Testis (tissue), 3 donors: ENCODE data around the gene SEMA3C. TPM values are rescaled to one million over a fixed set of nuclear protein-coding genes. Genes with fewer than 3 reads are reported as not detected.

Experiments used
- DNase-seq: peaks from one replicate; pipeline ENCODE4 v3.0.0-alpha.2; 2019
- H3K27ac ChIP-seq, 2 donors: fragments of 200-600 bp; sonication (generic); one replicate each; pipeline ENCODE4 v1.5.1; 2019
- H3K27me3 ChIP-seq: fragments of 200-600 bp; sonication (generic); one replicate; pipeline ENCODE4 v1.5.1; 2019
- H3K36me3 ChIP-seq: fragments of 200-600 bp; sonication (generic); one replicate; pipeline ENCODE4 v1.5.1; 2017; ENCODE audit warnings: low read depth; ENCODE audit errors: missing control alignments
- H3K4me1 ChIP-seq: fragments of 200-600 bp; sonication (generic); one replicate; pipeline ENCODE4 v1.5.1; 2019
- H3K4me3 ChIP-seq, 2 donors: fragments of 200-600 bp; sonication (generic); one replicate each; pipeline ENCODE4 v1.5.1; 2017 to 2019
- H3K9me3 ChIP-seq: fragments of 200-600 bp; sonication (generic); one replicate; pipeline ENCODE4 v1.5.1; 2017
- CTCF ChIP-seq, 3 experiments: fragments of 450-650 bp in 2 of 3; fragments of 200-600 bp in 1 of 3; sonication (generic) in 1 of 3; IDR thresholded peaks; one replicate each; pipeline ENCODE4 v1.5.1; 2016 to 2019; ENCODE audit warnings: antibody characterized with exemption in 3 of 3, mild to moderate bottlenecking in 2 of 3, moderate library complexity in 1 of 3
- POLR2A ChIP-seq: fragments of 450-650 bp; IDR thresholded peaks from one replicate; pipeline ENCODE4 v1.6.1; 2017; ENCODE audit warnings: antibody characterized with exemption, mild to moderate bottlenecking, moderate library complexity
- WGBS, 2 donors: methylation state at CpG; one replicate each; pipeline ENCODE4 v1.1.5; 2018; 5-methylcytosine and 5-hydroxymethylcytosine counted together
- intact Hi-C: fragments of 100-400 bp; cut with DNase I; formaldehyde crosslinking; loops from one replicate; pipeline ENCODE4 v1.15.1; 2023; ENCODE audit warnings: low total_unique reads
- polyA plus RNA-seq: library from polyadenylated mRNA; stranded (reverse); fragments of 350-450 nt; fragmentation: Illumina TruSeq; extraction: RNeasy Lipid Tissue Mini Kit (QIAGEN cat#74804); gene quantifications from one replicate; pipeline ENCODE4 v1.2.3, GENCODE V29; 2014; ENCODE audit warnings: low read depth, low replicate concordance; ENCODE audit not compliant: insufficient read depth
- total RNA-seq, 2 donors: library from RNA; depleted of rRNA; stranded (reverse); fragments of >200 nt; gene quantifications; one replicate each; pipeline ENCODE4 v1.2.3, GENCODE V29; 2016

Gene SEMA3C
- total and polyA plus RNA-seq, 3 donors from 2014 or later, result 23.1 to 113 (median 78.8) TPM

GRCh38 chr7:80879849-80880248 lies 39.0 kb downstream of the SEMA3C start:
- no peak for DNase-seq
- Histone ChIP-seq H3K9me3 (no peaks in the 10 kb centered on the region), H3K4me3 (no peak overlapping the region), H3K27ac (no peak overlapping the region), H3K36me3 (no peaks in the 10 kb centered on the region), H3K4me1 (no peaks in the 10 kb centered on the region), H3K27me3 (no peaks in the 10 kb centered on the region)
- no peak for TF ChIP-seq CTCF (IDR thresholded peaks at IDR 0.05)
- TF ChIP-seq POLR2A, result no peak
- intact Hi-C loops, result no loop called here
- WGBS, 2 donors, result 92 to 95% methylated on average over 5 of the region's 5 CpGs

- TF ChIP-seq CTCF (IDR thresholded peaks at IDR 0.05) (no peak), POLR2A (no peak)
- Histone ChIP-seq H3K4me3 (no peak overlapping the region), H3K27me3 (no peaks in the 10 kb centered on the region), H3K9me3 (no peaks in the 10 kb centered on the region), H3K4me1 (no peaks in the 10 kb centered on the region), H3K36me3 (no peaks in the 10 kb centered on the region), H3K27ac (no peak overlapping the region)
- 83 to 86% methylated on average over 5 of the region's 5 CpGs for WGBS, 2 donors
- DNase-seq, result no peak
- intact Hi-C loops, result no loop called here
Observed at GRCh38 chr7:80876894-80877414, 41.9 kb downstream of the SEMA3C start.

- no peak overlapping the region for H3K27ac ChIP-seq
- no peaks in the 10 kb centered on the region for H3K4me1 ChIP-seq
- TF ChIP-seq POLR2A (no peak), CTCF (IDR thresholded peaks at IDR 0.05) (no peak)
- no peaks in the 10 kb centered on the region for H3K36me3 ChIP-seq
- DNase-seq, result no peak
- H3K4me3 ChIP-seq, result no peak overlapping the region
- no peaks in the 10 kb centered on the region for H3K27me3 ChIP-seq
- WGBS, 2 donors, result 84 to 89% methylated on average over 9 of the region's 9 CpGs
- intact Hi-C loops, result no loop called here
- no peaks in the 10 kb centered on the region for H3K9me3 ChIP-seq
Observed at GRCh38 chr7:80875537-80876120, 43.2 kb downstream of the SEMA3C start.

GRCh38 chr7:80873140-80873539 lies 45.7 kb downstream of the SEMA3C start:
- 86 to 92% methylated on average over 5 of the region's 5 CpGs for WGBS, 2 donors
- no peaks in the 10 kb centered on the region for H3K27me3 ChIP-seq
- intact Hi-C loops, result no loop called here
- no peak overlapping the region for H3K4me3 ChIP-seq
- H3K9me3 ChIP-seq, result no peaks in the 10 kb centered on the region
- H3K36me3 ChIP-seq, result no peaks in the 10 kb centered on the region
- TF ChIP-seq CTCF (IDR thresholded peaks at IDR 0.05) (no peak), POLR2A (no peak)
- no peaks in the 10 kb centered on the region for H3K4me1 ChIP-seq
- H3K27ac ChIP-seq, result no peak overlapping the region
- no peak for DNase-seq

GRCh38 chr7:80871228-80871627 lies 47.6 kb downstream of the SEMA3C start:
- no peak overlapping the region for H3K4me3 ChIP-seq
- DNase-seq, result no peak
- H3K36me3 ChIP-seq, result no peaks in the 10 kb centered on the region
- no peaks in the 10 kb centered on the region for H3K9me3 ChIP-seq
- no peaks in the 10 kb centered on the region for H3K4me1 ChIP-seq
- H3K27ac ChIP-seq, result no peak overlapping the region
- intact Hi-C loops, result no loop called here
- H3K27me3 ChIP-seq, result no peaks in the 10 kb centered on the region
- WGBS, 2 donors, result 66 to 70% methylated on average over 2 of the region's 2 CpGs
- no peak for TF ChIP-seq POLR2A
- no peak for TF ChIP-seq CTCF (IDR thresholded peaks at IDR 0.05)
